T follicular helper cell (primary cell): ENCODE results near the gene FBLN1.
"Not testable (repeated sequence)": the region's sequence is repeated elsewhere in the genome, so short reads cannot be mapped to it uniquely, and the experiment has no call there.

Source experiments
- DNase-seq: peaks from one replicate; pipeline ENCODE4 v3.0.0-alpha.2; 2020; ENCODE audit warnings: low read depth
- total RNA-seq, 2 experiments: gene quantifications; one replicate each; lab custom pipeline; 2026; lab: John Stamatoyannopoulos, UW

FBLN1 gene, protein sequence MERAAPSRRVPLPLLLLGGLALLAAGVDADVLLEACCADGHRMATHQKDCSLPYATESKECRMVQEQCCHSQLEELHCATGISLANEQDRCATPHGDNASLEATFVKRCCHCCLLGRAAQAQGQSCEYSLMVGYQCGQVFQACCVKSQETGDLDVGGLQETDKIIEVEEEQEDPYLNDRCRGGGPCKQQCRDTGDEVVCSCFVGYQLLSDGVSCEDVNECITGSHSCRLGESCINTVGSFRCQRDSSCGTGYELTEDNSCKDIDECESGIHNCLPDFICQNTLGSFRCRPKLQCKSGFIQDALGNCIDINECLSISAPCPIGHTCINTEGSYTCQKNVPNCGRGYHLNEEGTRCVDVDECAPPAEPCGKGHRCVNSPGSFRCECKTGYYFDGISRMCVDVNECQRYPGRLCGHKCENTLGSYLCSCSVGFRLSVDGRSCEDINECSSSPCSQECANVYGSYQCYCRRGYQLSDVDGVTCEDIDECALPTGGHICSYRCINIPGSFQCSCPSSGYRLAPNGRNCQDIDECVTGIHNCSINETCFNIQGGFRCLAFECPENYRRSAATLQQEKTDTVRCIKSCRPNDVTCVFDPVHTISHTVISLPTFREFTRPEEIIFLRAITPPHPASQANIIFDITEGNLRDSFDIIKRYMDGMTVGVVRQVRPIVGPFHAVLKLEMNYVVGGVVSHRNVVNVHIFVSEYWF
- total RNA-seq = 0.13 to 0.18 reads per million in 2 experiments

DNA sequence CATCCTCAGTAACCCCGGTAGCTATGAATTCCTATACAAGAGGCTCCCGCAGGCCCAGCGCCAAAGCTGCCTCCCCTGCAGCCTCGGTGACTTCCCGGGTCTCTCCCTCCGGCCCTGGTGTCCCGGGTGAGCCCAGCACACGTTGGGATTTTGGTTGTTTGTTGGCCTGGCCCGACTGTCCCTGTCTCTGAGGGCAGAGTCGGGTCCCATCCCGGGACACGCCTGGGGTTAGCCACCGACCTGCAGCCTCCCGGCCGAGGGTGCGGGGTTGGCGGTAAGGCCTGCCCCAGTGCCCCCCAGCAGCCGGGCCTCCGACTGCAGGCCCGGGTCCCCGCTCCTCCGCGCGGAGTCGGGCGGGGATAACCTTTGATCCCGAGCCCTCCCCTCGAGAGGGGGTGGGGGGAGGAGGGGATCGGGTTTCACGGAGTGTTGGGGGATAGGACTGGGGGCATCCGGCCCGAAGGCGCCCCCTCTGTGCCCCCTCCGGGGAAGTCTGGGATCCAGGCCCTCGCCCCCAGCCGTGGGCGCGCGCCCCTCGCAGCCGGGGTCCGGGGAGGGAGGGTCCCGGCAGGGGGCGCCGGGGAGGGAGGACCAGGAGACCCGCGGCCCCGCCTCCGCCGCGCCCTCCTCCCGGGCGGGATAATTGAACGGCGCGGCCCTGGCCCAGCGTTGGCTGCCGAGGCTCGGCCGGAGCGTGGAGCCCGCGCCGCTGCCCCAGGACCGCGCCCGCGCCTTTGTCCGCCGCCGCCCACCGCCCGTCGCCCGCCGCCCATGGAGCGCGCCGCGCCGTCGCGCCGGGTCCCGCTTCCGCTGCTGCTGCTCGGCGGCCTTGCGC, at the start of gene FBLN1:
TSS of gene FBLN1 (plus strand) at position 669 of the 835 bp plus-strand sequence. CDS start at position 772, 103 bp downstream.
- DNase-seq = no peak

DNA sequence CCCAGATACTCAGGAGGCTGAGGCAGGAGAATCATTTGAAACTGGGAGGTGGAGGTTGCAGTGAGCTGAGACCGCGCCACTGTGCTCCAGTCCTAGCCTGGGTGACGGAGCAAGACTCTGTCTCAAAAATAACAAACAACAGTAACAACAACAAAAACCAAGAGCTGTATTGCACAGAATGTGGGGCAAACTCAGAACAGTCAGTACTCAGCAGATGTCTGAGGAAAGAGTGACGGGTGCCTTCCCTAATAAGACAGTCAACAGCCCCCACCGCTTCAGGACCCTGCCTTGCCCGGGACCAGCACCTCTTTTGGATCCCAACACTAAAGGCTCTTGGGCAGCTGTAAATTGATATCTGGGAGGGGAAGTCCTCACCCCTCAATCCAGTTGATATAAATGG, 48.9 kb upstream of the FBLN1 start:
- DNase-seq = no peak

DNA sequence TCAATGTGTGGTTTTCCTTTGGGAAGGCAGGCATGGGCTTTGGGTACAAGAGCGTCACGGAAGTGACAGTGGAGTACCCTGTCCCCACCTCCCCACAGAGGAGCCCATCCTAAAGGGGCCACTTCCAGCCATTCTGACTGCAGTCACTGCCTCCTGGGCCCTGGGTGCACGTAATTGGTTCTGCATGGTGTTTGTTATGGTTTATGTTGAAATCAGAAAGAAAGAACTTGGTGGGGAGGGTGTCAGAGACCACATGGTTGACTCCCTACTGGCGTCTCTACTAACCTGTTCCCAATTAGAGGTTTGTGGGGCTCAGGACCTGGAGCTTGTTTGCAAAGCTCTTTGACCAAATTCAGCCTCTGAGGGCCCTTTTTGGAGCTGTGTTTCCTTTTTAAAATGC, 48.4 kb upstream of the FBLN1 start:
- no peak for DNase-seq

DNA sequence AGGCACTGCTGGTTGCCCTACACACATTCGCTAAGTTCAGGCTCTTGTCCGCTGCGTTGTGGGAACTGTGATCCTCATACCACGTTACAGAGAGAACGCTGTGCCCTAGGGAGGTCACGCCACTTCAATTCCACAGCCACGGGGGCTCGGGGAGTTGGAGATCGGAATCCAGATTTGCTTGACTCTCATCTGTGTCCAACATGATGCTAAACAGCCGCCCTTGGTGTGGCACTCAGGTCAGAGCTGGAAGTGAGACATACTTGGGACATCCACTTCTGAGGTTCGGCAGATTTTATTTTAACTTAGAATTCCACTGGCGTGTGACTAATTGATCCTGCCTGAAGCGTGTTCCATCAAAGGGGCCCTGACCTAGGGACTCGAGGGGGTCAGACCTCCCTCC, 47.5 kb upstream of the FBLN1 start:
- no peak for DNase-seq

DNA sequence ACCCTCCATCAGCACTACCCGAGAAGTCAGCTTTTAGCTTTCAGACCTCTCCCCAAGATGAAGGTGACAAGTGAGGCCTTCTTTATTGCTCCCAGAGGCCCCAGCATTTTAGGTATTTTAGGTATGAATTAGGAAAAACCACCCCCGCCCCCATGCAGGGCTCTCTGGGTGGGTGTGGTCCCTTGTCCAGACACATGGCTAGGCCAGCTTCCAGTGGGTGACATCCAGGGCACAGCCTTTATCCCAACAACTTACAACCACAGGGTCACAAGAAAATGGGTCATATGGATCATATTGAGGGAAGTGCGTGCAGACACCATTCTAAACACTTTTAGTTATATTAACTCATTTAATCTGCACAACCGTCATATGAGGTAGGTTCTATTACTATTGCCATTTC, 47.1 kb upstream of the FBLN1 start:
- DNase-seq = no peak

DNA sequence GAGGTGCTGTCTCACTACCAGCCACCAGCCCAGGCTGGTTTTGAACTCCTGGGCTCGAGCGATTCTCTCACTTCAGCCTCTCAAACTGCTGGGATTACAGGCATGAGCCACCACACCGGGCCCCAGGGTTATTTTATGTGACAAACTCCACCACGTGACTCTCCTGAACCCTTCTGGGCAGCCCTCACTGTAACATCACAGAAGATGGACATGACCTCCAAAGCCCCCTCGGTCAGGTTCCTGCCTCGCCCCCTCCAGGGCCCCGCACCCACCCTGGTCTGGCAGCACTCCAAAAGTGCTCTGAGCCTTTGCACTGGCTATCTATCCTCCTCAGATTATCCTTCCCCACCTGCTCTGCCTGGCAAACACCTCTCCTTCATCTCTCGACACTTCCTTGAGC, 45.9 kb upstream of the FBLN1 start:
- DNase-seq = no peak

DNA sequence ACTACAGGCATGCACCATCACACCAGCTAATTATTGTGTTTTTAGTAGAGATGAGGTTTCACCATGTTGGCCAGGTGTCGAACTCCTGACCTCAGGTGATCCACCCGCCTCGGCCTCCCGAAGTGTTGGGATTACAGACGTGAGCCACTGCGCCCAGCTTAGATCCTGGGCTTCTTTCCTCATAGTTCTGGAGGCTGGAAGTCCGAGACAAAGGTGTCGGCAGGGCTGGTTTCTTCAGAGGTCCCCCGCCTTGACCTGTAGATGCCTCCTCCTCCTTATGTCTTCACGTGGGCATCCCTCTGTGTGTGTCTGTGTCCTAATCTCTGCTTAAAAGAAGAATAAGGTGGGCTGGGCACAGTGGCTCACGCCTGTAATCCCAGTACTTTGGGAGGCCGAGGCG, 44.2 kb upstream of the FBLN1 start:
- DNase-seq = no peak

DNA sequence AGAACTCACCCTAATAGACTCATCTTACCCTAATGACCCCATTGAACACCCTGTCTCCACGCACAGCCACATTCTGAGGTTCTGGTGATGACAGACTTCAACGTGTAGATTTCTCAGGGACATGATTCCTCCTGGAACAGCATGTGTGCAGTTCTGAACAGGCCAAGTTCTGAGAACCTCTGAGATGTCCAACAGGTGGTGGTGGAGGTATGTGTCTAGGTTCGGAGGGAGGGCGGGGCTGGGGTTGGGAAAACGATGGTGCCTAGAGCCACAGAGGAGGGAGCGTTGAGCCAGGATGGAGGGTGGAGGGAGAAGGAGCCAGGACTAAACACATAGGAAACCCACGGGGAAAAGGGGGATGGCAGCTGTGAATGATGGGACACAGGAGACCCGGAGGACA, 43.4 kb upstream of the FBLN1 start:
- no peak for DNase-seq

DNA sequence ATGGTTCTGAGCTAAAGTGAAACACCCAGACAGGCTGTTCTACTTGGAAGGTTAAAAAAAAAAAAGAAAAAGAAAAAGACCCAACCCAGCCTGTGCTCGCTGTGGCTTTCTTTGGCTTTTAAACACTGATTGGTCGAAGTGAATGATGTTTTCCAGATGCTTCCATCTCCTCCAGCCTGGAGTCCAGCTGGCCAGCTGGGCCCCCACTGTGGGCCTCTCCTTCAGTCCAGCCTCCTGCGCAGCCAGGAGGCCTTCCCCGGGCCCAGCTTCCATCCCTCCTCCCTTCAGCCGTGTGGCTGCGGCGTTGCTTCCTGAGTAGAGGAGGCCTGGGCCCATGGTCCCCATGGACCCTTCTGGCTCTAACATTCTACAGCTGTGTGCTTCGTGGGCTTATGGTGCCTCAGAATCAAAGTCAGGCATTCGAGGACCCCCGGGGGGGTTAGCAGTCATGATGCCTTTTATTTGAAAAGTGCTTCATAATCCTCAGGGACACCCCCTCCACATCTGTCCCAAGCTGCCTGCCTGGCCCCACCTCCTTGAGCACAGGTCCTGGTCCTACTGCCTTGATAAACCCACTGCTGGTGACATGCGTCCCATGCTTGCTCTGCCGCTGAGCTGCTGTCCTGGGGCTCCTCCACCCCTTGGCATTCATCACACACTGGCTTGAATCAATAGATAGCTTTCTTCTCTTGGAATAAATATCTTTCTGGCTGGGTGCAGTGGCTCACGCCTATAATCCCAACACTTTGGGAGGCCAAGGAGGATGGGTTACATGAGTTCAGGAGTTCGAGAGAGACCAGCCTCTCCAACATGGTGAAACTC, 42.2 kb upstream of the FBLN1 start:
- DNase-seq = no peak

DNA sequence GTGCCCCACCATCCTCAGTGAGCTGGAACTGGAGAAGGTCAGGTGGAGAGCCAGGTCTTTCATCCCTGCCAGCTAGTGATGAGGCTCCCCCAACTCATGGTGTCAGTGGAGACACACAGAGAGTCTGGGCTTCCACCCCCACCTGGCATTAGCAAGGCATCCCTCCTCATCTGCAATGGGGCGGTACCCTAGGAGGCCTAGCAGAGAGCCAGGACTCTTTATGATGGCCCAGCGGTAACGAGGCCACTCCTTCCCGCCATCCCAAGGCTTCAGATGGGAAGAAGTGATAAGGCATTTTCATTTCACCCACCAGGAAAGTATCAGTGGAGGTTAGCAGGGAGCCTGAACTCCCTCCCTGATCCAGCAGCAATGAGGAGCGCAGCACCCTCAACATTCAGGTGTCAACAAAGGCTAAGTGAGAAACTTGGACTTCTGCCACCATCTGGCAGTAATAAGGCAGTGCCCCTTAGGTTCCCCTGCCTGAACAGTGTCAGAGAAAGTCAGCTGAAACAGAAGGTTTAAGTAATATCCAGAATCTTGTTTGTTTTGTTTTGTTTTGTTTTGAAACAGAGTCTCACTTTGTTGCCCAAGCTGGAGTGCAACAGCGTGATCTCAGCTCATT, 40.5 kb upstream of the FBLN1 start:
- DNase-seq = no peak

DNA sequence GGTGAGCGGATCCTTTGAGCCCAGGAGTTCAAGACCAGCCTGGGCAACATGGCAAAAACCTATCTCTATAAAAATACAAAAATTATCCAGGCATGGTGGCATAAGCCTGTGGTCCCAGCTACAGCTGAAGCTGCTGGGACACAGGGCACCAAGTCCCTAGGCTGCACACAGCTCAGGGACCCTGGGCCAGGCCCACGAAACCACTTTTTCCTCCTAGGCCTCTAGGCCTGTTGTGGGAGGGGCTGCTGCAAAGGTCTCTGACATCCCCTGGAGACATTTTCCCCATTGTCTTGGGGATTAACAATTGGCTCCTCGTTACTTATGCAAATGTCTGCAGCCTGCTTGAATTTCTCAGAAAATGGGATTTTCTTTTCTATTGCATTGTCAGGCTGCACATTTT, 39.0 kb upstream of the FBLN1 start:
- DNase-seq = not testable (repeated sequence)

DNA sequence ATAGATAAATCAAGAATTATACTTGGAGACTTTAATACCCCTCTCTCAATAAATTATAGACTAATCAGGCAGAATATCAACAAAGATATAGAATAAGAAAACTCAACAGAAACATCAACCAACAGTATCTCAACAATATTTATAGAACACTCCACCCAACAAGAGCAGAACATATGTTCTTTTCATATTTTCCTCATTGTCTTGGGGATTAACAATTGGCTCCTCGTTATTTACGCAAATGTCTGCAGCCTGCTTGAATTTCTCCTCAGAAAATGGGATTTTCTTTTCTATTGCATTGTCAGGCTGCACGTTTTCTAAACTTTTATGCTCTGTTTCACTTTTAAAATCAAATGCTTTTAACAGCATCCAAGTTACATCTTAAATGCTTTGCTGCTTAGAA, 37.0 kb upstream of the FBLN1 start:
- no peak for DNase-seq

DNA sequence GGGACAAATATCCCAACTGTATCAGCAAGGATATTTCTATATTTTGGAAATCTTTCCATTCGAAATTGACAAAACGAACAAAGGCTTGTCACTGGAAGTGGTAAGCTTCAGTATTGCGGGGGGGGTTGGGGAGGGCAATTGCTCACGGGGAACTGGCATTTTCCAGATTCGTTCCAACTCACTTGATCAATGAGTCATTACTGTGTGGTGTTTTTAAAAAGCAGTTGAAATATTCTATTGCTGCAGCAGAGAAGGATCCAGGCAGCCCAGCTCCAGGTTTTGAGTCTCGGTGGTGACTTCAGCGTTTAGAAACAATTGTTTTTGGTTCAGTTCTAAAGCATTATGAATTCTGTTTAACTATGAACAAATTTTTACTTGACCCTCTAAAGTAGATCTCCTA, 33.8 kb upstream of the FBLN1 start:
- DNase-seq = no peak

DNA sequence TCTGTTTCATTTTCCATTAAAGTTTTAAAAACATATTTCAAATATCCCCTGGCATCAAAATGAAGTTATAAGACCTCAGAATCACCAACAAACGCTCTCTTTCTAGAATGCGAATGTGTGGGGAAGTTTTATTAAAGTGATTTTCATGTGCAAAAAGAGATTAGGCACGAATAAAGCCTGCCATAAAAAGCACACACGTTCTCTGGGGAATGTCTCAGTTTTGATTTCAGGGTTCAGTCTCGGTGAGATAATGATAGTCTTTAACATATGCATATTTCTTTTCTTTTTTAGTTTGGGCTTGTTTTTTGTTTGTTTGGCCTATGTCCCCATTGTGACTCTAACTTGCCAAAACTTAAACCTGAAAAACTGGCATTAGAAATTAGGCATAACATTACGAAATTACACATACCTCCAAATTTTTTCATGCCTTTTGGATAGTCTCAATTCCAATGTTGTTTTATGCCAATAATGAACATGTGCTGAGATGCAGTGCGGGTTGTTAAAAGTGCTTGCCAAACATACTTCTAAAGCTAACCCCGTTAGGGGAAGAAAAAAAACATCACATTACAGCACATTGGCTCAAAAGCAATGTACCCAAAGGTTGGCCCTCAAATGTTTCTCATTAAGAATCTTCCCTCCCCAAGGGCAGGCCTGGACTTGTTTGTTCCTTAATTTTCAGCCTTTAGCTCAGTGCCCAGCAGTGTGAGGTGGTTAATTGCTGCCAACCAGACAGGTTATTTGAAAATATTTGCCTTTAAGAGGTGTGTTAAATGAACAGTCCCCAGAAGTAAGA, 33.2 kb upstream of the FBLN1 start:
- DNase-seq = no peak

DNA sequence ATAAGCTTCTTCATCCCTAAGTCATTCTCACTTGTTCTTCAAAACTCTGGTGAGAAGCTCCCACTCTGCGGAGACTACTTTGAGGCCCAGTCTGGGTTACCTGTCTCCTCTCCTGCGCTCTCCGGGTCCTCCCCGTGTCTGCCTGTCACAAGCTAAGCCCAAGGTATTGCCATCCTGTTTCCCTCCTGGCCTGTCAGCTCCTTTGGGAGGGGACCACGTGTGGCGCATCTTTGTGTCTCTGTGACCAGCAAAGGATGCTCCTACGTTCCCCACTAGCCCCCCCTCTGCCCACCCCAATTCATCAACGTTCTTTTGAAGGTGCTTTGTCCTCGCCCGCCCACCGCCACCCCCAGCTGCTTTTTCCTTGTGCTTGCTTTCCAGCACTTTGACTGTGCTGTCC, 31.8 kb upstream of the FBLN1 start:
- no peak for DNase-seq

DNA sequence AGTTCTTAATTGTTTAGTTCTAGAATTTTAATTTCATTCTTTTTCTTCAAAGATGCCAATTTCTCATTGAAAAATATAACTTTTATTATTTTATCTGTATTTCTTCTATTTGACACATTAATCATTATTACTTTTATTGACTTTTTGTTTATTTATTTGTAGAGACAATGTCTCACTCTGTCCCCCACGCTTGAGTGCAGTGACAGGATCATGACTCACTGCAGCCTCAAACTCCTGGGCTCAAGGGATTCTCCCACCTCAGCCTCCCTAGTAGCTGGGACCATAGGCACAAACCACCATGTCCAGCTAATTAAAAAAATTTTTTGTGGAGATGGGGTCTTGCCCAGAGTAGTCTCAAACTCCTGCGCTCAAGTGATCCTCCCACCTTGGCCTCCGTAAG, 30.3 kb upstream of the FBLN1 start:
- no peak for DNase-seq

DNA sequence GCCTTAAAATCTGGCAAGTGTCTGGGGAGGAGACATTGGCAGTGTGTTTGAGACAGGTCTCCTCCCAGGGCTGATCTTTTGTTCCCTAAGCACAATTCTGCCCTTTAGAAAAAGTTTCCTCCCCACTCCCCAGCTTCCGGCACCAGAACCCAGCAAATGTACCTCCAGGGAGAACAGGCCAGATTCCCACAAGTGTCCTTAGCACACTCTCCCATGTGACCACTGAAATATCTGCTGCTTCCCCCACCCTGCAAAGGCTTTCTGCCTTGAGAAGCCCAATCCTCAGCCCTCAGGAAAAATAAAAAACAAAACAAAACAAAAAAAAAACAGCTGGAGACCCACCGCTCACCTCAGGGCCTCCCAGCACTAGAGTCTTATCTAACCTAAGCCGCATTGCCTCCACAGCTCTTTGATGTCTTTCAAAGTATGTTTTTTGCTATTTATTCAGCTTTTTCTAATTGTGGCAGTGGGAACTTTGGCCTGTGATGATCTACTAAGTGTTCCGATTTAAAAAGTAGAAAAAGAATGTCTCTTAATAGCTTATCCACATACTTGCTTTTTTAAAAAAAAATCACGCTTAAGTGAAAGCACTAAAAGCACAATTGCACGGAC, 29.0 kb upstream of the FBLN1 start:
- DNase-seq = no peak

DNA sequence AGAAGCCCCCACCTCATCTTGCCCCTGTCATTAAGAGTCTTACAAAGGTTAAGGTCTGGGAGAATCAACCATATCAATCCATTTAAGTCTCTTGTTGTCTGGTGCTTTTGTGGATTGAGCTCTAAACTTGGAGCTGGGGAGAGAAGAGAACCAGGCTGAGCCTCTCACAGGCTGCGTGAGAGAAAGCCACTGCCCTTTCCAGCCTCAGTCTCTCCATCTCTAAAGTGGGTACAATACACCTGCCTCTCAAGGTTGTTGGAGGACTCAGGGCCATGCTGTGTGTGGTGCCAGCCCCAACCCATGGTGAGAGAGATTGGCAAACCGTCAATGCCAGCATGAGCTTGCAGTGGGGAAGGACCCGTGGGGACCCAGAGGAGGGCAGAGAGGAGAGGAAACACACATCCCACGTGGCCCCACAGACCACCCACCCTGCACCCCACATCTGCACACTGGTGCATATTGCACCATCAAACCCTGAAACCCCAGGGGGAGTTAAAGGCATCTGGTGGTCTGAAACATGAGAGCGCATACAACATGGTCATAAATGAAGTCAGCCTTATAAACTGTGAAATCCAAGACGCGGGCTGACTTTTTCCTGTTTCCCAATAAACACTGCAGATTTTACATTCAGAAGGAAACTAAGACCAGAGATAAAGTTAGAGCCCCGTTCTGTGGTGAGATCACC, 27.5 kb upstream of the FBLN1 start:
- no peak for DNase-seq

DNA sequence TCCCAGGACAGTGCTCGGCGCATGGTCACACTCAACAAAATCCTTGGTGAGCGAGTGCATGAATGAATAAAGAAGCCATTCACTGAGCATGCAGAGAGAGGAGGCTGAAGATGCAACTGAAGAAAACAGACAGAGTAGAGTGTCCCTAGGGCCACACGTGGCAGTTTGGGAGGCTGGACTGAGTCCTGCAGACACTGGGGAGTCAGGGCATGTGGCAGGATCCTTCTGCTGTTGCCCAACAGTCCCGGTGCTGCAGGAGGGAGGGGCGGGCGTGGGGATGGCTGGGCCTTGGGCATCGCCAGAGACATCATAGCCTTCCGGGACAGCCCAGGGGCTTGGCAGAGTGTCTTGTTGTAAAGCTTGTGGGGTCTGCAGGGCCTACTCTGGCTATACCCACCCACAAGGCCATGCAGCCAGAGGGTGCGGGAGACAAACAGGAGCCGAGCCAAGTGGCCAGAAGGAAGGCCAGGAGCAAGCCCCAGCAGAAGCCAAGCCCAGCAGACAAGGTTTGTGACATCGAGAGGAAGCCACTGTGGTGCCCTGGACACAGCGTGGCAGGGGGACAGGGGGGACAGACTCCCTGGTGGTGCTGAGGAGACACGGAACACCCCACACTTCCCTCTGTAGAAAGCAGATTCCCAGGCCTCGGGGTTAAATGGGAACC, 26.7 kb upstream of the FBLN1 start:
- DNase-seq = no peak
